WERI-Rb-1 (cell line): ENCODE results near the gene LOXL1.

Experiments used
- DNase-seq: peaks from one replicate; pipeline ENCODE4 v3.0.0-alpha.2; 2020
- H3K27ac ChIP-seq: fragments of 250-450 bp; sonication (Bioruptor Pico); 2 replicates; pipeline ENCODE4 v1.5.1; 2020; ENCODE audit warnings: mild to moderate bottlenecking, moderate library complexity
- H3K27me3 ChIP-seq: fragments of 250-450 bp; sonication (Bioruptor Pico); 2 replicates; pipeline ENCODE4 v1.5.1; 2021; ENCODE audit warnings: mild to moderate bottlenecking, low read depth, moderate library complexity; ENCODE audit not compliant: insufficient read depth, severe bottlenecking
- H3K36me3 ChIP-seq: fragments of 250-450 bp; sonication (Bioruptor Pico); 2 replicates; pipeline ENCODE4 v1.5.1; 2020; ENCODE audit warnings: mild to moderate bottlenecking, moderate library complexity
- H3K4me3 ChIP-seq: 2 replicates; pipeline ENCODE4 v1.5.1; 2011; ENCODE audit warnings: low read depth, mild to moderate bottlenecking, control low read depth, low read length
- H3K9me3 ChIP-seq: fragments of 250-450 bp; sonication (Bioruptor Pico); 2 replicates; pipeline ENCODE4 v1.5.1; 2021; ENCODE audit warnings: mild to moderate bottlenecking, moderate library complexity; ENCODE audit not compliant: severe bottlenecking
- TF ChIP-seq, protein P1 (sequence below): IDR thresholded peaks from 2 replicates; pipeline ENCODE4 v1.5.1; 2011; ENCODE audit warnings: low read depth, mild to moderate bottlenecking, control low read depth, inconsistent platforms, low read length

The LOXL1 gene

DNA sequence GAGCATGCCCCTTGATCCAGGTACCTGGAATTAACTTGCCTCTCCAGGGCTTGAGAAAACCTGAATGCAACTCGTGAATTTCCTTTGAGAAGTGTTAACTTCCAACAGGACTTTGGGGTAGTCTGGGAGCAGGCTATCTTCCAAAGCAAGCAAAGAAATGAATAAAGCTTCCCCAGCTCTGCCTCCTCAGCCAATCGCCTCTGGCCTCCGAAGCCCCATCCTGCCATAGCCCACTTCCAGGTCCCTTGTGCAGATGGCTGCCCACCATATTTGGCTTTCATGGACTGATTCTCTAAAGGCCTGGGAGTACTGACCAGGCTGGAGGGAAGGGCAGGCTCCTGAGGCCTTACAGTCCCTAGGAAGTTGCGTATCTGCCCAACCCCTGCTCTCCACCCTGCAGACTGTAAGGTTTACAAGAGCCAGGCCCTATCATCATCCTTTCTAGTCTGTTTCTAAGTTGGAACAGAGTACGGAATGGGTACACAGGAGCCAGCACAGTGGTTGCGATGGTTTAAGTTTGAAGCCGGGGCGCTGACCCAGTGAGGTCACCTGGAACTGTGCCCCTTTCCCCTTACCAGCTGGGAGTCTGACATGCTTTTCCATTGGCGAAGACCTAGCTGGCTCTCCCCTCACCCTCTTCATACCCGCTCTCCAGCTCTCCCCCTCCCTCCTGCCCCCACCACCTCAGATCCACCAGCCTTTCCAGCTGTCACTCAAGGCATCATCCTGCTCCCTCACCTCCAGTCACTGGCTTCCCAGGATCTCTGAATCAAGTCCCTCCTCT lies 67.1 kb downstream of the LOXL1 start:
- Histone ChIP-seq H3K27me3 (no peaks in the 10 kb centered on the region), H3K4me3 (no peak overlapping the region), H3K9me3 (no peaks in the 10 kb centered on the region), H3K27ac (no peak overlapping the region), H3K36me3 (peaks cover 4% of the 10 kb centered on the region)
- no peak for DNase-seq
- TF ChIP-seq, protein P1, sequence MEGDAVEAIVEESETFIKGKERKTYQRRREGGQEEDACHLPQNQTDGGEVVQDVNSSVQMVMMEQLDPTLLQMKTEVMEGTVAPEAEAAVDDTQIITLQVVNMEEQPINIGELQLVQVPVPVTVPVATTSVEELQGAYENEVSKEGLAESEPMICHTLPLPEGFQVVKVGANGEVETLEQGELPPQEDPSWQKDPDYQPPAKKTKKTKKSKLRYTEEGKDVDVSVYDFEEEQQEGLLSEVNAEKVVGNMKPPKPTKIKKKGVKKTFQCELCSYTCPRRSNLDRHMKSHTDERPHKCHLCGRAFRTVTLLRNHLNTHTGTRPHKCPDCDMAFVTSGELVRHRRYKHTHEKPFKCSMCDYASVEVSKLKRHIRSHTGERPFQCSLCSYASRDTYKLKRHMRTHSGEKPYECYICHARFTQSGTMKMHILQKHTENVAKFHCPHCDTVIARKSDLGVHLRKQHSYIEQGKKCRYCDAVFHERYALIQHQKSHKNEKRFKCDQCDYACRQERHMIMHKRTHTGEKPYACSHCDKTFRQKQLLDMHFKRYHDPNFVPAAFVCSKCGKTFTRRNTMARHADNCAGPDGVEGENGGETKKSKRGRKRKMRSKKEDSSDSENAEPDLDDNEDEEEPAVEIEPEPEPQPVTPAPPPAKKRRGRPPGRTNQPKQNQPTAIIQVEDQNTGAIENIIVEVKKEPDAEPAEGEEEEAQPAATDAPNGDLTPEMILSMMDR: no peak

DNA sequence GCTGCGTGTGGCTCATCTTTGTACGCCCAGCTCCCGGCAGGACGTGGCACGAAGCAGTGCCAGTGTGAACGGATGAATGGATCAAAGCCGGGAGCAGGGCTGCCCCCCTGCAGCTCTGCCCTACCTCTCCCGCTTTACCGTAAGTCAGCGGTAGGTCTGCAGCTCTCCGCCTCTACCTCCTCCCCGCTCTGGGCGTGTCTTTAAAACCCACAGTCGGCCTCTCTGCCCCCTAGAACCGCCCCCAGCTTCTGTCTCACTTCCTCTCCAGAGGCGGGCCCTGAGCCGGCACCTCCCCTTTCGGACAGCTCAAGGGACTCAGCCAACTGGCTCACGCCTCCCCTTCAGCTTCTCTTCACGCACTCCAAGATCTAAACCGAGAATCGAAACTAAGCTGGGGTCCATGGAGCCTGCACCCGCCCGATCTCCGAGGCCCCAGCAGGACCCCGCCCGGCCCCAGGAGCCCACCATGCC lies 68.2 kb downstream of the LOXL1 start, which contains the start of gene PML:
Gene PML (plus strand): TSS at position 304 of the 471 bp plus-strand sequence. CDS start 97 bp downstream, at position 401.
- TF ChIP-seq, protein P1: no peak
- peaks cover 15% of the 10 kb centered on the region for H3K36me3 ChIP-seq

DNA sequence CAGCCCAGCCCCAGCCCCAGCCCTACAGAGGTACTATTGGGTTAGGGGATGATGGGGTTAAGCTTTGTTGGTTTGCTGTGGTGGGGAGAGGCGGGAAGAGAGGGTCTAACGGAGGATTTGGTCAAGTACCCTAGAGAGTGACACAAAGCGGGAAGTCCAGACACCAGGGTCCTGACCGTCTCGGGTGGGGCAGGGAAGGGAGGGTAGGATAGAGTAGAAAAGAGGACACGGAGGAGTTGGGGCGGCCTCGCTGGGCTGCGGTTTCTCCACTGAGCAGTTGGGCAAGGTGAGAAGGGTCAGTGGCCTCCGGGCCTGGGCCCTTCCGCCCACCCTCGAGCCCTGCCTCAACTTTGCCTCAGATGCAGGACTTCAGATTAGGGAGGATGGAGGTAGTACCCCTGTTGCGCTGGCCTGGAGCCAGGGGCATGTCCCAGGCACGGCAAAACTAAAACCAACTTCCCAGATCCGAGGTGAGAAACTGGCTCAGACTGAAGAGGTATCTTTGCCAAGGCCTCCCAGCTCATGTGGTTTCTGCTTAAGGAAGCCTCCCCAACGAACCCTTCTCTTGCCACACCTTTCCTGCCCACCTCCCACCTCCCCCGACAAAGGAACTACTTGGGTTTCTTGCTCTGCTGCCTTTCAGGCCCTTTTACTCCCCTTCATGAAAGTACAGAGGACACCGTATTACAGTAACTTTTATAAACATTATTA lies 68.8 kb downstream of the LOXL1 start:
- H3K27ac ChIP-seq: peak overlapping the region; percentile 76
- H3K36me3 ChIP-seq: peaks cover 15% of the 10 kb centered on the region
- TF ChIP-seq, protein P1: no peak
- H3K27me3 ChIP-seq: no peaks in the 10 kb centered on the region
- H3K4me3 ChIP-seq: peak overlapping the region; percentile 76
- H3K9me3 ChIP-seq: no peaks in the 10 kb centered on the region
- no peak for DNase-seq

More for the DNA sequence above, 68.2 kb downstream of the LOXL1 start, which contains the start of gene PML:
- DNase-seq: peak; percentile 98
- H3K27me3 ChIP-seq: no peaks in the 10 kb centered on the region
- H3K27ac ChIP-seq: peak within 1 kb of the TSS; percentile 76
- peak within 1 kb of the TSS; percentile 76 for H3K4me3 ChIP-seq
- H3K9me3 ChIP-seq: no peaks in the 10 kb centered on the region

DNA sequence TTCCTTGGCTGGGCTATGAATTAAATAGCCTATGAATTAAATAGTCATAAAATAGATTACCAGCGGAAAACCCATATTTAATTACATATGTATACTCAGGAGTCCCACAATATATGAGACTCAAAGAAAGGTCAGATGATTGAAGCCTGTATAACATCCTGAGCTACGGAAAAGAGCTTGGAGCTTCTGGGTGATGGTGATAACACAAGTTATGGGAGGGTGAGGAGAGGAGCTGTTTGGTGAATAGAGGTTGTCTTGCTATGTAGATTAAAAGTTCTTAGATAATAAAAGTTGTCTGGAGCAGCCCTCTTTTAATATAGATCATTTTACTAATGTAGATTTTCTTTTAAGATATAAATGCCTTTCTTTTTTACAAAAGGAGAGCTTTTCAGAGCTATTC lies 70.0 kb downstream of the LOXL1 start:
- peaks cover 15% of the 10 kb centered on the region for H3K36me3 ChIP-seq
- H3K27ac ChIP-seq: no peak overlapping the region
- no peak overlapping the region for H3K4me3 ChIP-seq
- DNase-seq: no peak
- no peaks in the 10 kb centered on the region for H3K27me3 ChIP-seq
- no peaks in the 10 kb centered on the region for H3K9me3 ChIP-seq
- TF ChIP-seq, protein P1: no peak

DNA sequence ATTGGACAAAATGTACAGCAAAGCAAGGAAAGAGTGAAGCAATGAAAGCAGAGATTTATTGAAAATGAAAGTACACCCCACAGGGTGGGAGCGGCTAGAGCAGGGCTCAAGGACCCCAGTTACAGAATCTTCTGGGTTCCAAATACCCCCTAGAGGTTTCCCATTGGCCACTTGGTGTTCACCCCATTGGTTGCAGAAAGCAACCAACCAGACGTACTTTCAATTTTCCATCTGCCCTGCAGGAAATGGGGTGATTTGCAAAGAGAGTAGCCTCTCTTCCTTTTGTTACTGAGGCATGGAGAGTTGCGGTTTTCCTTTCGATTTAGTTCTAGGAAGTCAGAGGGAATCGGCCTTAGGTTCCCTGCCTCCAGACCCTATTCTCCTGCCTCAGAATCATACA lies 70.7 kb downstream of the LOXL1 start:
- no peaks in the 10 kb centered on the region for H3K9me3 ChIP-seq
- no peak overlapping the region for H3K4me3 ChIP-seq
- no peak overlapping the region for H3K27ac ChIP-seq
- no peak for DNase-seq
- TF ChIP-seq, protein P1: no peak
- peaks cover 19% of the 10 kb centered on the region for H3K36me3 ChIP-seq
- H3K27me3 ChIP-seq: no peaks in the 10 kb centered on the region
